Fibroblast of skin of right biceps (primary cell): Measurements from ENCODE around the gene LRRC75A.
"Not testable (repeated sequence)": the region's sequence is repeated elsewhere in the genome, so short reads cannot be mapped to it uniquely, and the experiment has no call there.

Experiments
- DNase-seq: peaks from one replicate; pipeline ENCODE4 v3.0.0-alpha.2; 2013

Gene LRRC75A, protein sequence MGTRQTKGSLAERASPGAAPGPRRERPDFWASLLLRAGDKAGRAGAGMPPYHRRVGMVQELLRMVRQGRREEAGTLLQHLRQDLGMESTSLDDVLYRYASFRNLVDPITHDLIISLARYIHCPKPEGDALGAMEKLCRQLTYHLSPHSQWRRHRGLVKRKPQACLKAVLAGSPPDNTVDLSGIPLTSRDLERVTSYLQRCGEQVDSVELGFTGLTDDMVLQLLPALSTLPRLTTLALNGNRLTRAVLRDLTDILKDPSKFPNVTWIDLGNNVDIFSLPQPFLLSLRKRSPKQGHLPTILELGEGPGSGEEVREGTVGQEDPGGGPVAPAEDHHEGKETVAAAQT

DNA sequence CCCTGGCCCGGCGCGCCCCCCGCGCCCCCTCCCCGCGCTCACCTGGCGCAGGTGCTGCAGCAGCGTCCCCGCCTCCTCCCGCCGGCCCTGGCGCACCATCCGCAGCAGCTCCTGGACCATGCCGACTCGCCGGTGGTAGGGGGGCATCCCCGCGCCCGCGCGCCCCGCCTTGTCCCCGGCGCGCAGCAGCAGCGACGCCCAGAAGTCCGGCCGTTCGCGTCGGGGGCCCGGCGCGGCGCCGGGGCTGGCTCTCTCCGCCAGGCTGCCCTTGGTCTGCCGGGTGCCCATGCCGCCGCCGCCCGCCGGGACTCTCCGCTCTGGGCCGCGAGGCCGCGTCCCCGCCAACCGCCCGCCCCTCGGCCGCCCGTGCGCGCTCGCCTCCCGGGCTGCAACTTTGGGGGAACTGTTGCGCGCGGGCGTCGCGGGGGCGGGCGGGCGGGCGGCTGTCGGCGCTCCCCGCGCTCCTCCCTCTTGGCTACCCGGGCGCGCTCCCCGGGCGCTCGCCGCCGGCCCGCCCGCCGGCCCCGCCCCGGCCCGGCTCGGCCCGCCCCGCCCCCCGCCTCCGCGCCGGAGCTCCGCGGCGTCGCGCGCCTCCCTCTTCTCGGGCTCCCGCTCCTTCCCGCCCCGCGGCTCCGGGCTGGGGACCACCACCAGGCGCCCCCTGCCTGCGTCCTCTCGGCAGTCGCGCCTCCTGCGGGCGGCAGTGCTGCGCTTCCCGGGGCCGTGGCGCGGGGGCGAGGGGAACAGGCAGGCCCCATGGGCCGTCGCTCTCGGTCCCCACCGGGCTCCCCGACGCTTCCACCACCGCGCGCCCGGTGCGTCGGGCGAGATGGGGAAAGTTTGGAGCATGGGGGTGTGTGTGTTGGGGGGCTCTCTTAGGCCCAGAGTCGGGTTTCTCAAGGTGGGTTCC is at the start of gene LRRC75A:
Gene LRRC75A, minus strand, starts transcription at position 491 of the 910 bp plus-strand sequence. Its CDS starts 203 bp downstream, at position 288.
- DNase-seq = peak; percentile 44

DNA sequence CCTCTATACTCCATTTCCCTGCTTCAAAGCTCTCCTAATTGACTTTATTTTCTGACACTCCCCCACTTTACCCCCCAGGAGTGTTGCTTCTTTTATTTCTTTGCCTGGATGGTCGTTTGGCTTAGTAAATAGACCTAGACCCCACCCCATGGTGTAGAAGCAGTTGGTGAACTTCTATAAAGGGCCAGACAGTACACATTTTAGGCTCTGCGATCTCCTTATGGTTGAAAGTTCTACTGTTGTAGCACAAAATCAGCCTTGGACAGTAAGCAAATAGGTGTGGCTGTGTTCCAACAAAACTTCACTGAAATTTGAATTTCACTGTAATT is 45.1 kb upstream of the LRRC75A start:
- no peak for DNase-seq

DNA sequence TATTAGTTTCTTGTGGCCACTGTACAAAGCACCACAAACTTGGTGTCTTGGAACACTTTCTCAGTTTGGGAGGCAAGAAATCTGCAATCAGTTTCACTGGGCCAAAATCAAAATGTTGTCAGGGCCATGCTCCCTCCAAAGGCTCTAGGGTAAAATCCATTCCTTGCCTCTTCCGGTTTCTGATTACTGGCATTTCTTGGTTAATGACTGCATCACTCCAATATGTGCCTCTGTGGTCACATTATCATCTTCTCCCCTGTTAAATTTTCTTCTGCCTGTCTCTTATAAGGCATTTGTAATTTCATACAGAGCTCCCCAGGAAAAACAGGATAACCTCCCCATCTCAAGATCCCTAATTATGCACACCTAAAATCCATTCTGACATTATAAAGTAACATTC is 42.2 kb upstream of the LRRC75A start:
- DNase-seq = no peak

DNA sequence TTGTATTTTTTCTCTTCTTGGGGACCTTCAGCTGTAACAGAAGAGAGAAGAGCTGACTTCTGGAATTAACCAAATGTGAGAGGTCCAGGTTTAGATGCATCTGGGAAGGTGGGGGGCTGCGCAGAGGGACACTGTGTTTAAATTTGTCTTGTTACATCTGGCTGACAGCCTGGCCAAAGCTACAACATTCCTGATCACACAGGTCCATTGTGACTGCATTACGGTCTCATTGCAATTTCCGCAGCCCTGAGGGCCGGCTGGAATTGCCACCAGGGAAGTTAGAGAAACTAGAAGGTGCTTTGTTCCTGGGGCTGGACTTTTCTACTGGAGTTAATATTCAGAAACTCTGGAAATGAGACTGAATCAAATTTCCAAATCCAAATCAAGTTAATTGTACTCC is 37.9 kb upstream of the LRRC75A start:
- DNase-seq = no peak

DNA sequence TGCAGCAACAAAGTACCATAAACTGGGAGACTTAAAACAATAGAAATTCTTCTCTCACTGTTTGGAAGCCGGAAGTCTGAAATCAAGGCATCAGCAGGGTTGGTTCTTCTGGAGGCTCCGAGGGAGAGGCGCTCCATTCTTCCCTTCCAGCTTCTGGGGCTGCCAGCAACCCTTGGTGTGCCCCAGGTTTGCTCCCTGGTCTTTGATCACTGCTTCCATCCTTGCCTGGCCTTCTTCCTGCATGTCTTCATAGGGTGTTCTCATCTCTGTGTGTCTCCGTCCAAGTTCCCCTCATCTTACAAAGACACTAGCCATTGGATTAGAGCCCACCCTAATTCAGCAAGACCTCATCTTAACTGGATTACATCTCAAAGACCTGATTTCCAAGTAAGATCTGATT is 35.3 kb upstream of the LRRC75A start:
- no peak for DNase-seq

DNA sequence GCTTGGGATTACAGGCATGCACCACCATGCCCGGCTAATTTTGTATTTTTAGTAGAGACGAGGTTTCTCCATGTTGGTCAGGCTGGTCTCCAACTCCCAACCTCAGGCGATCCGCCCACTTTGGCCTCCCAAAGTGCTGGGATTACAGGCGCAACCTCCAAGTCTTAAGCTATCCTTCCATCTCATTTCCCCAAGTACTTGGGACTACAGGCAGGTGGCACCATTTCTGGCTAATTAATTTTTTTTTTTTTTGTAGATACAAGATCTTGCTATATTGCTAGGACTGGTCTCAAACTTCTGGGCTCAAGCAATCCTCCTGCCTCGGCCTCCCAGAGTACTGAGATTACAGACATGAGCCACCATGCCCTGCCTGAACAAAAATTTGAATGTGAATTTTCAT is 33.6 kb upstream of the LRRC75A start:
- not testable (repeated sequence) for DNase-seq

DNA sequence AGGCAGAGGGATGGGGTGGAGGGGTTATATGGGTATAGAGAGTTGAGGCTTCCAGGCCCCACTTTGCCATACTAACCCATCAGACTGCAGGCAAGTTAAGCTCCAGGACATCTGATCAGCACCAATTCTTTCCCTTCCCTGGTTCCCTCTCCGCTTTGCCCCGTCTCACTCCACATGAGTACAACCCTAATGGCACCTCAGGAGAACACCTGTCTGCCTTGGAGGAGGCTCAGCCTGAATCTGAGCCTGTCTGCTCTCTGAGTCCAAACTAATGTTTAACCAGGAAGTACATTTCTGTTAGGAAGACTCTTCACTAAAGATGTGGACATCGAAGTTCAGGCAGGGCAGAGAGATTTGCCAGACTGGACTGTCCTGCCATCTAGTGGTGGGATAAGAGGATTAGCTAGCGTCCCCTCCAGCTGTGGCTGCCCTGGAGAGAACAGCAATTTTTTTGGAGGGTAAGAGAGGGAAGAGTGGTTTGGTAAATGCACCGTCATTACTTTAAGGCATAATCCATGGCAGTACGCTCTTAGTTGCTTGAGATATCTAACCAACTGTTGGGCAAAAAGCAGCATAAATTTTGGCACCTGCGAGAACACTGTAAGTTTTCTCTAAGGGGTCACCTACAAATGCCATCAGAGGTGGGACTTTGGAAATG is 29.2 kb upstream of the LRRC75A start:
- peak; percentile 83 for DNase-seq

DNA sequence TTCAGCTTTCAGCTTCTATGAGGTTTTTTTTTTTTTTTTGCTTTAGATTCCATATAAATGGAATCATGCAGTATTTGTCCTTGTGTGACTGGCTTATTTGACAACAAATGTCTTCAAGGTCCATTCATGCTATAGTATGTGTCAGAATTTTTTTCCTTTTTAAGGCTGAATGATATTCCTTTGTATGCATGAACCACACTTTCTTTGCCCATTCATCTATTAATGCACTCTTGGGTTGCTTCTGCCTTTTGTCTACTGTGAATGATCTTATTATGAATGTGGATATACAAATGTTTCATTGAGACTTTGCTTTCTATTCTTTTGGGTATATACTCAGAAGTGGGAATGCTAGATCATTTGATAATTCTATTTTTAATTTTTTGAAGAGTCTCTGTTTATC is 27.0 kb upstream of the LRRC75A start:
- DNase-seq = no peak

DNA sequence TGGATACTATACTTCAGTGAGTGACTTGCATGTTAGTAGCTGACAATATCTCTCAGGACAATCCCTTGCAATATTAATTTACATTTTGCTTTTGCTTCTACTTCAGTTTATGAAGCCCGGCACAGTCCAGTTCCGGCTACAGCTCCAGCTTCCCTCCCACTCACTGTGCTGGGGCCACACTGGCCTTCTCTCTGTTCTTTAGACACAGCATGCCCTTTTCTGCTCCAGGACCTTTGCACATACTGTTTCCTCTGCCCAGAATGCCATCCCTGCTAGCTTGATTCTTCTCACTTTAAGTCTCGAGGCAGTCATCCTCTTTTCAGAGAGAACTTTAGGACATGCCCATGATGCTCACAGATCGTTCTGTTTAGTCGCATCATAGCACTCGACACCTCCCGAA is 25.5 kb upstream of the LRRC75A start:
- DNase-seq = no peak

DNA sequence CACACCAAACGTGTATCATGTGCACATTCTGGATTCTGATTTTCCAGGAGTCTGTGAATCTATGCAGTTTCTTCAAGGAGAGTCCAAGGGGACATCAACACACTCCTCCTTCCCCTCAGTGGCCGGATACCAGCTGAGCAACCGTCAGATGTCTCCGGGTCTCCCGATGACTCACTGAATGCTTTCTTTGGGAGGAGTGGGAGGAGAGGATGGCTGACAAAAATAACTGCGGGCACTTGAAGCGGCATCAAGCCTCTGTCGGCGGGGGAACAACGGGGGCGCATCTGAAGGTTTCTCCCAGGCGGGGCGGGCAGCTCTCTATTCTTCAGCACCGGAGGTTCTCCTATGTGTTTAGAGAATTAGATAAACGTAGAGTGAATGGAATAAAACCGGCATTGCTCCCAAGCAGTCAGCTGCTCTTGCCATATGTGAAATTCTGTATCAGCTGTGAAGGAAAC is 24.6 kb upstream of the LRRC75A start:
- DNase-seq = peak; percentile 71

DNA sequence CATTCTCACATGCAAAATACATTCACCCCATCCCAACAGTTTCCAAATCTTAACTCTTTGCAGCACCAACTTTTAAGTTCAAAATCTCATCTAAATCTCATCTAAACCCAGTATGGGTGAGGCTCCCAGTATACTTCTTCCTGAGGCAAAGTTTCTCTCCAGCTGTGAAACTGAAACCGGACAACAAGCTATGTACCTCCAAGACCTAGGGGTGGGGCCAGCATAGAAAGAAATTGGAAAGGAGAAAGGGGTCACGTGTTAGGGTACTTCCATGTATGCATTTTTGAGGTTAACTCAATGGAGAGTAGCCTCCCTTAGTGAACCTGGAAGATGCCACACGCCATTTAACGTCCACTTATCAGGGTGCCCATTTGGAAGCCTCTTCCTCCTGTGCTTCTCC is 23.9 kb upstream of the LRRC75A start:
- no peak for DNase-seq

DNA sequence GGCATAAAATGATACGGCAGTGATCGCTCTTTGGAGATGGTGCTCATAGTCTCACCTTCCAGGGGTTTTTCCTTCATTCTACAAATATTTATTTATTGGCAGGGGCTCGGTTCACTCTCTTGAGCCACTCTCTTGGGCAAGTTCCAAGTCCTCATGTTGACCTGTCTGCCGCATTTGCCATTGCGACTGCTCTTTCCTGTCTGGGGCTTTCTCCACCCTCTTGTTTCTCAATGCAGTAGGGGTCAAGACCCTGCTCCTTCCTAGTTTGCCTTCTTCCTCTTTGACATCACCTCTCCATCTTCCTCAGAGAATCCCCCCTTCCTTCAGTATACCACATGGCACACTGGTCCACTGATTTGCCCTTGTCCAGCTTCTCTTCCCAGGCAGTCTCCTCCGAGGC is 21.9 kb upstream of the LRRC75A start:
- no peak for DNase-seq

DNA sequence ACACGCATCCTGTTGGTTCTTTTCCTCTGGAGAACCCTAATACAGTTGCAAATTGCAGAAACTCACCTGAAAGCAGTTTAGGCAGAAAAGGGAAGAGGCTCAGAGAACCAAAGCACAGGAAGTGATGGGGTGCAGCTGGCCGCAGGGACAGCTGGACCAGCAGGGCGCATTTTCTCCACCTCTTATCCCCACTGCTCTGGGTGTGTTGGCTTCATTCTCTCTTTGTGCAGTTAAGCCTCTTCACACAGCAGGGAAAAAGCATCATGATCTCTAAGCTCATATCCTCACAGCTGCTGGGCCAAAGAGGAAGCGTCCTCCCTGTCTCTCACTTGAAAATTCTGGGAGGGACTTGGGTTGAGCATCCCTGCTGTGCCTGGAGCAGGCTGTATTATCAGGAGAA is 20.0 kb upstream of the LRRC75A start:
- DNase-seq = no peak

DNA sequence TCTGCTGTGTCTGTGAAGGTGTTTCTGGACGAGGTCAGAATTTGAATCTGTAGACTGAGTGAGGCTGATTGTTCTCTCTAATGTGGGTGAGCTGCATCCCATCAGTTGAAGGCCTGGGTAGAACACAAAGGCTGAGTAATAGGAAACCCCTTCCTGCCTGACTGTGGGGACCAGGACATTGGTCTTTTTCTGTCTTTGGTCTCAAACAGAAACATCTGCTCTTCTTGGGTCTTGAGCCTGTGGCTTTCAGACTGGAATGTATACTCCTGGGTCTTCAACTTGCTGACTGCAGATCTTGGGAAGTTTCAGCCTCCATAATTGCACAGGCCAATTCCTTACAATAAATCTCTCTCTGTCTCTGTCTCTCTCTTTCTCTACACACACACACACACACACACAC is 19.6 kb upstream of the LRRC75A start:
- DNase-seq = no peak

DNA sequence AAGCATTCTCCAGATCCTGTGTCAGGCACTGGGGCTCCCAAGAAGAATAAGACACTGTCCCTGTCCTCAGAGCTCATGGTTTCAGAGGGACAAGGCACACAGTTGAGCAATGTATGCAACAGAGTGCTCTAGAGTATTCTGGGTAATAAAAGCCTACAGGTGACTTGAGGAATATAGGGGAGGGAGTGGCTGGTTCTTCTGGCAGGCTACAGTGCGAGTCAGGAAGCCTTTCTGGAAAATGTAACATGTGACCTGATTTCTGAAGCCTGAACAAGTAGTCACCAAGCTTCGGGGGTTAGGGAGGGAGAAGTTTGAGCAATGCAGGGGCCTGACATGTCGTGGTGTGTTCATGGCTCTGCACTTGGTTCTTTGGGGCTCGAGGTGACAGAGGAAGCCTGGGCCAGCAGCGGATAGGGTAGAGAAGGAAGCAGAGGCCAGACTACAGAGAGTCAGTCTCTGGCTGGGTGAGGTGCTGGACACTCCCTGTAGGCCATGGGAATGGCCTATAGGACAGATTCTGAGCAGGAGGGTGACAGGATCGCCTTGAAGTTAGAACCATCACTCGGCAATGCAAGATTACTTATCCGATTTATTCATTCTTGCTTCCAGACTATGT is 16.0 kb upstream of the LRRC75A start:
- DNase-seq = no peak

DNA sequence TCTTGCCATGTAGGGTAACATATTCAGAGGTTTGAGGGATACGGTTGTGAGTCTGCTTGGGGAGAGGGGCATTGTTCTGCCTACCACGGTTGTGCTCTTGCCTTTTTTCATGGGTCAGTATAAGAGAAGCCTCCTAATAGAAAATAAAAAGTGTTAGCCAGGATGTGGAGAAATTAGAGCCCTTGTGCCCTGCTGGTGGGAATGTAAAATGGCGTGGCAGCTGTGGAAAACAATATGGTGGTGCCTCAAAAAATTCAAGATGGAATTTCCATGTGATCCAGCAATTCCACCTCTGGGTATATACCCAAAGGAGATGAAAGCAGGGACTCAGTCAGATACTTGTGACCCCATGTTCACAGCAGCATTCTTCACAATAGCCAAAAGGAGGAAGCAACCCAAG is 14.2 kb upstream of the LRRC75A start:
- DNase-seq = no peak

DNA sequence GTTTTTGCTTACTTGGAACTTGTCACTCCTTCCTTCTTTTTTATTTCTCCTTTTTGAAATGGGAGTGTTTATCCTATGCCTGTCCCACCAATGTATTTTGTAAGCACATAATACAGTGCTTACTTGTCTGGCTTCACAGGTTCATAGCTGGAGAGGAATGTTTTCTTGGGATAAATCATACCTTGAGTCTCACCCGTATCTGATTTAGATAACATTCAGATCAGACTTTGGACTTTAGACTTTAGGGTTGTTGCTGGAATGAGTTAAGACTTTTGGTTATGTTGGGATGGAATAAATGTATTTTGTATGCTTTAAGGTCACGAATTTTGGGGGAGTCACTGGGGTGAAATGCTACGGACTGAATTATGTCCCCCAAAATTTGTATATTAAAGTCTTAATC is 13.0 kb upstream of the LRRC75A start:
- no peak for DNase-seq

DNA sequence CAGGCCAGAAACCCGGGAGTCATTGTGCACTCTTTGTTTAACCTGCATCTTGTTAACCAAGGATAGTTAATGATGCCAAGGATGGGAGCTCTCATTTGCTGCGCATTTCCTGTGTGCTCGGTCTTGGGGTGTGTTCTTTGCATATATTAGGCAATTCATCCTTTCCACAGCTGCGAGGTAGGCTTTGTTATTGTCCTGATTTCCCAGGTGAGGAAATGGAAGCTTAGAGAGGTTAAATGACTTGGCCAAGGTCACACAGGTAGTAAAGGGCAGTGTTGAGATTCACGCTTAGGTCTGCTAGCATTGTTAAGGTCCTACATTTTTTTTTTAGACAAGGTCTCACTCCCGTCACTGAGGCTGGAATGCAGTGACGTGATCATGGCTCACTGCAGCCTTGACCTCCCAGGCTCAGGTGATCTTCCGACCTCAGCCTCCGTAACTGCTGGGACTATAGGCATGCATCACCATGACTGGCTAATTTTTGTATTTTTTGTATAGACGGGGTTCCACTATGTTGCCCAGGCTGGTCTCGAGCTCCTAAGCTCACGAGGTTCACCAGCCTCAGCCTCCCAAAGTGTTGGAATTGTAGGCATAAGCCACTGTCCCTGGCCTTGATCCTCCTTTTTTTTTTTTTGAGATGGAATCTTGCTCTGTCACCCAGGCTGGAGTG is 5.0 kb upstream of the LRRC75A start:
- no peak for DNase-seq

DNA sequence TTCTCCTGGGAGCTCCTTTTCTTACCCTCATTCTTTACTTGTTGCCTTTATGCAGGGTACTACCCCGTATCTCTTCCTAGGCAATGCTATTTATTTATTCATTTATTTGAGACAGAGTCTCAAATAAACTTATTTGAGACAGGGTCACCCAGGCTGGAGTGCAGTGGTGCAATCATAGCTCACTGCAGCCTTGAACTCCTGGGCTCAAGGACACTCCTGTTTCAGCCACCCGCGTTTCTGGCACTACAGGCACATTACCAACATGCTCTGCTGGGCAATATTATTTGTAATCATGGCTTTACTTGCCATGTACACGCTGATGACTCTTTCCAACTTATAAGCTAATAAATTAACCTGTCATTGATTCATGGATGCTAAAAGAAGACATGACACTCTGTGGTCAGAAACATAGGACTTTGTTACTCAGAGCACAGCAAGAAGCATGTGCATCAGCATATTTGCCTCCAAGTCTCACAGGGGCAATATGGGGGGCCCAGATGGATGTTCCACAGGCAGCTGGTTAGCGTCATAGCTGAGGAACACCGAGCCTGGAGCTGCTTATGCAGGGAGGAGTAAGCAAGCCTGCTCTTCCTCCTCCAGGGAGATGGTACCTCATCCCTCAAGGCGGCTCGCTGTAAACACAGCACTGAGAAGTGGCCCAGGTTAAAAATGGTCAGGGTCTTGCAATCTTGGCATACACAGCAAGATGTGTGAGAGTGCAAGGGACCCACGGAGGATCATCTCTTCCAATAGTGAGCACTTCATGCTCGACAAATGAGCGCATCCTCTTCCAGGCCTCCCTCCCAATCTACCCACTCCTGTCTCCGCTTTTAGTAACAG is 4.2 kb upstream of the LRRC75A start:
- no peak for DNase-seq

DNA sequence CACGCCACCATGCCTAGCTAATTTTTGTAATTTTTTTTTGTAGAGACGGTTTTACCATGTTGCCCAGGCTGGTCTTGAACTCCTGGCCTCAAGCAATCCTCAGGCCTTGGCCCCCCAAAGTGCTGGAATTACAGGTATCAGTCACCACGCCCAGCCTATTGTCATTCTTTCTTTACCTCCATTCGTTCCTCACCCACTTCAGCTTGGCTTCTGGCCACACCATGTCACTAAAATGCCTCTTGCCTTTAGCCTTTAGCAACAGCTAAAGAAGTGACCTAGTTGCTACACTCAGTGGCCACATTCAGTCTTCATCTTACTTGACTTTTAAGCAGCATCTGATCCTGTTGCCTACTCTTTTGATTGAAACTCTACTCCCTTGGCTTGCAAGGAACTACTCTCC is 3.6 kb upstream of the LRRC75A start:
- DNase-seq = no peak

DNA sequence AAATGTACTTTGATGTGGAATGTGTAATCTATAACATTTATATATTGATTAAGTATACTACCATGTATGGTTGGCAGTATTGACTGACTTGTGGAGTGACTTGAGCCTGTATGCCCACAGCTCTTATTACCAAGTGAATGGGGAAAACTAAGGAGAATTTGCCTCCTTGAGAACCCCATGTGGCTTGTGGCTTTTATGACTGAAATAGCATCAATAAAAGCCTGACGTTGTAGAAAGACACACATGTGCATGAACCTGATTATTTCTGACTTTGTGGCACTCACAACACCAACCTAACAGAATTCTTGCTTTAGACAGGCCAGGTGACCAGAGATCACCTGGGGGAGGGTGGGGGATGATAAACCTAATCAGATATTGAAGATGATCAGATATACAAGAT is 2.1 kb upstream of the LRRC75A start:
- DNase-seq = no peak
